ENCODE measurements around the gene SPEM2.
"Not testable (repeated sequence)": the region's sequence is repeated elsewhere in the genome, so short reads cannot be mapped to it uniquely, and the experiment has no call there.

SPEM2 gene

DNA sequence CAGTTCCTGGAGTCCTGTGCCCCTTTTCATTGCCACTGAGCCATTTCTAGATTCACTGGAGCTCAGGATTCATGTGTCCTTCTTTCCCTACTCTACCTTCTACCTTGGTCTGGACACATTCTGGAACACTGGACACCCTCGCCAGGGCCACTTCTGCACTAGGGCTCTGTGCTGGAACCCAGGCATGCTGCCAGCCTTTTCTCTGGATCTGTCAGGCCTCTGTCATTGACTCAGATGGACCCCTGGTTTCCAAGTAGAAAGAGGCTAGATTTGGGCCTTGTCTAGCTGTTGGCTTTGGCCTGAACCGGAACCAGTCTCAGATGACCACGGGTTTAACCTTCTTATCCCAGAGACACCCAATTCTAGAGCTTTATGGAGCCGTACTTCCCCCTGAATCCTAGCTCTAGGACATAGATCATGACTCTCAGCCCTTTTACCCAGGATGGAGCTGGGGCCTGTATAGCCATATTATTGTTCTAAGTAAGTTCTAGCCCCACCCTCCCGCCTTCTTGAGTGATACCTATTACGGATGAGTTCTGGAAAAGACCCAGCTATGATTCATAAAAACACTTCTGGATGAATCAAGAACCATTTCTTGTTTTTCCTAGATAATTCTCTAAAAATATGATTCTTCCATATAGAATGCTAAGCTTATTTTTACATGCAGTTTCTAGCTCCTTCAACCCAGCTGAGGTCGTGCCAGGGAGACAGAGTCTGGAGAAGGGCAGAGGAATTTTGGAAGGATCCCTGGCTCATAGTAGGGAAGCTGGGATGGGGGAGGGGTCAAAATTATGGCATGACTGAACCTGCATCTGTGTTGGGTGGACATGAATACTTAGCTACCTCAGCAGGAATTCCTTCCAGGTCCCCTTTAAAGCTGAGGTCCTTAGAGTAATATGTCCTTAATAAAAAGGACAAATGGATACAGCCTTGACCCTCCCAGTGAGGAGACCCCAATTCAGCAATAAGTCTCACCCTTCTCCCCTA lies 18.4 kb downstream of the SPEM2 start:
- no peak for DNase-seq

DNA sequence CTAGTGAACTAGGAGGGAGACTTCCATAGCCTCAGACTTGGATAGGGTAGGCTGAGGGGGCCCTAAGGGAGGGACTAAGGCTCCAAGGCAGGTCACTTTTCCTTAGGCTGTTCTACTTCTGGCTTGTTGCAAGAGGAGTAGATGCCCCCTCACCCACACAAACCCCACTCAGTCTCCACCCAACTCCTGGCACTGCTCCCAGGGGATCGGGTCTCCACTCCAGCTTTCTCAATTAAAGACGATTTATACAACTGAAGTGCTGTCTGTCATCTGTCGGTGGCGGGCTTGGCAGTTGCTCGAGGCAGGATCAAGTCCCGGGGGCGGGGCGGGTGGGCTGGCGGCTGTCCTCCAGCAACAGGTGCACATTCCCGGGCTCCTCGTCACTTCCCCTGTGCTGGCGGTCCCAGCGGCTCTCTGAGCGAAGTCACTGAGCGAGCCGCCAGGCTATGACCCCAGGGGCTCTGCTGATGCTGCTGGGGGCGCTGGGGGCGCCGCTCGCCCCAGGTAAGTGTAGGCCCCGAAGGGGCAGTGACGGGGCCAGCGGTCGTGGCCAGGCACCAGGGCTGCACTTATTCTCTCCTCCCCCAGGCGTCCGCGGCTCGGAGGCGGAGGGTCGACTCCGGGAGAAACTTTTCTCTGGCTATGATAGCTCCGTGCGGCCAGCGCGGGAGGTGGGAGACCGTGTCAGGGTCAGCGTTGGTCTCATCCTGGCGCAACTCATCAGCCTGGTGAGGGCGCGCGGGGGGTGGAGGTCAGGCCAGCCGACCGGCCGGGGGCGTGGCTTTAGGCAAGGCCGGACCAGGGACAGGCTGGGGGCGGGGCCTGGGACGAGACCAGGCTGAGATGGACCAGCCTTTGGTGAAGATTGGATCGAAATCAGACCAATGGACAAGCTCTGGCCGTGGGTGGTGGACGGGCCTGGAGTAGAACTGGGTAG lies 19.5 kb downstream of the SPEM2 start, which contains the start of gene CHRNB1:
Gene CHRNB1, plus strand, starts transcription at position 380 of the 937 bp plus-strand sequence. Its CDS starts 67 bp downstream, at position 447.
- DNase-seq, result peak; percentile 26

GRCh38 chr17:7445619-7445968 lies 20.2 kb downstream of the SPEM2 start:
- peak; percentile 48 for DNase-seq

- DNase-seq, result no peak
Observed at GRCh38 chr17:7448461-7448860, 23.0 kb downstream of the SPEM2 start.

GRCh38 chr17:7459961-7460545 lies 34.6 kb downstream of the SPEM2 start:
- DNase-seq, result no peak

DNA sequence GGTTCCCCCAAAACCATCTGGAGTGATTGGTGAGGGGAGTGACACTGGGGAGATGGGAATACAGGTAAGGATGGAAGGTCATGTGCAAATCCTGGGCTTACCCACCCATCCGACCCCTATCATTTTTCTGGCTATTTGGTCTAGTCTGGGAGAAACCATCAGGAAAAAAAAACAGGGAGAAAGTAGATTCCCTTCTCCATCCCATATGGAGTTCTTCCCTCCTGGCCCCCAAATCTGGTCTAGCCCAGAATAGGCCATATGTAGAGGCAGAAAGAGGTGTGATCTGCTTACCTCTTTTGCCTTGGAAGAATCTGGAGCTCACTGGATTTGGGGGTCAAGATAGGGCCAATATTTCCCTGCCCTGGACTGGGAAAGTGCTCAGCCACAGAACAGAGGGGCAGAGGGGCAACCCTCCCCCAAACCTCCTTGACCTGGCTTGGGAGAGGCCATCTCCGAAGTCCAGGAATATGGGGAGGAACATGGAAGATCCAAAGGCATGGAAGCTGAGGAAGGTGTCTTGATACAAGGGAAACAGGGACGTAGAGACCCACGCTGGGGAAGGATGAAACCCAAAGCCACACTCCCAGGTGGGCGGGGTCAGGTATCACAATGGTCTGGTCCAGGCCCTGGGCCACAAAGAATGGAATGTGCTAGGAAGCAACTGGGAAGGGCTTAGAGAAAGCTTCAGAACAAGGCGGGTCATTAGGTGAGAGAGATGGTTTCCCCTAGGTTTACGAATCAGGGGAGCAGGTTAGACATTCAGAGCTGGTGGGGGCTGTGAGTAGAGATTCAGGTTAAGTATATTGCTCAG lies 35.6 kb downstream of the SPEM2 start:
- DNase-seq, result no peak

GRCh38 chr17:7462474-7463371 lies 37.3 kb downstream of the SPEM2 start:
- no peak for DNase-seq

DNA sequence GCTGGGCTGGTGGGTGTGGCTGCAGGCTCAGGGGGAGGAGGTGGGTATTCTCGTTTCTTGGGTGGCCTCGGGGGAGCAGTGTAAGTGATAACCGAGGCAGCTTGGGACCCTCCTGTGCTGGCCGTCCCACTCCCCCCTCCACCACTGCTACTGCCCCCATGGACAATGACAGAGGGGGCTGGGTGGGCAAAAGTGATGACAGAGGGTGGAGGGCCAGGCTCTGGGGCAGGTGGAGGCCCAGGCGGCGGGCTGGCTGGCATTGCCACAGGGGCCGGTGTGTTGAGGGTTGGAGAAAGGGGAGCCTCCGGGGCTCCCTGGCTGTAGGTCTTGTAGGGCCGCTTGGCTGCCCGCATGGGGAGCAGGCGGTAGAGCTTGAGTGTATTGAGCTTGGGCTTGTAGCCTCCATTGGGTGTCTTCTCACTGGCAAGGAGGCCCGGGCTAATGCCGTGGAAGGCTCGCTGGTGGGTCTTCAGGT lies 38.0 kb downstream of the SPEM2 start:
- DNase-seq, result no peak

GRCh38 chr17:7464081-7464480 lies 38.7 kb downstream of the SPEM2 start:
- DNase-seq, result no peak

DNA sequence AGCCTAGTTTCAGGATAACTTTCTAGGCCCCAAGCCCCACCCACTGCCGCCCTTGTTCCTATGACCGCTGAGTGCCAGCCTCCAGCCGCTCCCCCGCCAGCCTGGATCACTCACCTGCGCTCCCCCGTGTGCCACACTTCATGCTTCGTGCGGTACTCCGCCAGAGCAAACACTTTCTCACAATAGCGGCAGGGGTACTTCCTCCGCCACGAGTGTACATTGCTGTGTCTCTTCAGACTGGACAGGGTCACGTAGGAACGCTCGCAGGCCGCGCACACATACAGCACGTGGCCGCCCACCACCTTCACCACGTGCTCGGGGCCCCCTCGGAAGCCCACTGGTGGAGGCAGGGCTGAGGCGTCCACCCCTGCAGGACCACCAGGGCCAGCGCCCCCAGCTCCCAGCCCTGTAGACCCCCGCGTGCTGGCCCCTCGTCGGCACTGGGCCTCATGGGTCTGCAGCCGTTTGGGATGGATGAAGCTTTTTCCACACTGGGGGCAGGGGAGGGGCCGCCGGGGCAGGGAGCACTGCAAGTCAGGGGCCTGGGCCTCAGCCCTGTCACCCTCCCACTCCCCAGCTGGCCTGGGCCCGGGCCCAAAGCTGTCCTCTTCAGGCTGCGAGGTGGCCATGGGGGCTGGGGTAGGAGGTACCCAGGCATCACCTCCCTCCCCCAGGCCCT lies 40.3 kb downstream of the SPEM2 start:
- no peak for DNase-seq

GRCh38 chr17:7466318-7466638 lies 40.9 kb downstream of the SPEM2 start:
- no peak for DNase-seq

DNA sequence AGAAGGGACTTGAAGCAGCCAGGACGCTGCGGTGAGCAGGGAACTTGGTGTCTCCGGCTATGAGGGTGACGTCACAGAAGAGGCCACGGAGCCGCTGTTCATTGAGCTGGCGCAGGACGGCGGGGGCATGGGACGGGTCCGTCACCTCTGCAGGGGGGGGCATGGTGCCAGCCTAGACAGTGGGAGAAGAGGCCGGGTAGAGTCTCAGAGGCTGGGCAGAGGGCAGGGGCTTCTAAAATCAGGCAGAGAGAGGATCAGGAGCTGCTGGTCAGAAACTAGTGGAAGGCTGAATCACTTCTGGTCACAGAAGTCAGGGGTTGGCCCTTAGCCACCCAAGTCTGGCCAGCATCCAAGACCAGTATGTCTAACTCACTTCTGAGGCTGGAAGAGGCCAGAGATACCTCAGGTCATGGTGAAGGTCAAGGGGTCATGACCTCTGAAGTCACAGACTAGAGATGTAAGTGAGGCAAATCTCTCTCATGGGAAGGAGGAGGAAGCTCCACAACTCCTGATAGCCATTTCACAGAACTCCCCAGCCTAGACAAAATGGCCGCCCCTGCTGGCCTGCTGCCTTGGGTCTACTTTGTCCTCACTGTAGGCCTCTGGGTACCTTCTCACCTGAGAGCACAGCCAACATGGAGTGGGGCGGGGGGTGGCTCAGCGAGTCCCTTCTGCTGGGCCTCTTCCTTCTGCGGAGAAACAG lies 41.4 kb downstream of the SPEM2 start:
- DNase-seq, result no peak

GRCh38 chr17:7467498-7467897 lies 42.1 kb downstream of the SPEM2 start:
- no peak for DNase-seq

DNA sequence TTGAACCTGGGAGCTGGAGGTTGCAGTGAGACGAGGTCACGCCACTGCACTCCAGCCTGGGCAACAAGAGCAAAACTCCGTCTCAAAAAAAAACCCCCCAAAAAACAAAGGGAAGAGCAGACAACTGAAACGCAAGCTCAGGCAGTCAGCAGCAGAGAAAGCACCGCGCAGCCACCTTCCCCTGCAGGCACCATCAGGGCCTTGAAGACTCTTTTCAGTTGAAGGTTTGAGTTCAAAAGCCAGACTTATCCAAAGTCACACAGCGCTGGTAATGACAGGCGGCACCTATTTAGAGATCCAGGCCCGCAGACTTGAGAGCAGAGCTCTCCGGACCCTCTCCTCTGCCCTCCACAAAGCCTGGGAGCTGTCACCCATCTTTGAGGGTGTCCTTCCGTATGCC lies 42.9 kb downstream of the SPEM2 start:
- no peak for DNase-seq

- DNase-seq, result no peak
Observed at GRCh38 chr17:7468804-7469389, 43.5 kb downstream of the SPEM2 start.

DNA sequence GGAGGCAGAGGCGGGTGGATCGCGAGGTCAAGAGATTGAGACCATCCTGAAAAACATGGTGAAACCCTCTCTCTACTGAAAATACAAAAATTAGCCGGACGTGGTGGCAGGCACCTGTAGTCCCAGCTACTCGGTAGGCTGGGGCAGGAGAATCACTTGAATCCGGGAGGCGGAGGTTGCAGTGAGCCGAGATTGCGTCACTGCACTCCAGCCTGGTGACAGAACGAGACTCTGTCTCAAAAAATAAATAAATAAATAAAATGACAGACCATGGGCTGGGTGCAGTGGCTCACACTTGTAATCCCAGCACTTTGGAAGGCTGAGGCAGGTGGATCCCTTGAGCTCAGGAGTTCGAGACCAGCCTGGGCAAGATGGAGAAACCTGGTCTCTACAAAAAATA lies 44.4 kb downstream of the SPEM2 start:
- DNase-seq, result not testable (repeated sequence)

DNA sequence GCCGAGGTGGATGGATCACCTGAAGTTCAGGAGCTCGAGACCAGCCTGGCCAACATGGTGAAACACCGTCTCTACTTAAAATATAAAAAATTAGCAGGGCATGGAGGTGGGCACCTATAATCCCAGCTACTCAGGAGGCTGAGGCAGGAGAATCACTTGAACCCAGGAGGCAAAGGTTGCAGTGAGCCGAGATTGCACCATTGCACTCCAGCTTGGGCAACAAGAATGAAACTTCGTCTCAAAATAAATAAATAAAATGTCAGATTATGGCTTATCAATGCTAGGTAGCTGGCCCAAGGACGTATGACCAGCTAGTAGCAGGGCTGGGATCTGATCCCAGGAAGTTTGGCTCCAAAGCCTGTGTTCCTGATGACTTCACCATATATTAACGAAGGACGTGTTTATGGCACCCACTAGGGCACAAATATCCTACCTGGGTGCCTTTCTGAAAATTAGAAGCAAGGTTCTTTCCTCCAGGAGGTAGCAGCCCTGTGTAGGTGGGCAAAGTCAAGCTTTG lies 45.1 kb downstream of the SPEM2 start:
- not testable (repeated sequence) for DNase-seq

DNA sequence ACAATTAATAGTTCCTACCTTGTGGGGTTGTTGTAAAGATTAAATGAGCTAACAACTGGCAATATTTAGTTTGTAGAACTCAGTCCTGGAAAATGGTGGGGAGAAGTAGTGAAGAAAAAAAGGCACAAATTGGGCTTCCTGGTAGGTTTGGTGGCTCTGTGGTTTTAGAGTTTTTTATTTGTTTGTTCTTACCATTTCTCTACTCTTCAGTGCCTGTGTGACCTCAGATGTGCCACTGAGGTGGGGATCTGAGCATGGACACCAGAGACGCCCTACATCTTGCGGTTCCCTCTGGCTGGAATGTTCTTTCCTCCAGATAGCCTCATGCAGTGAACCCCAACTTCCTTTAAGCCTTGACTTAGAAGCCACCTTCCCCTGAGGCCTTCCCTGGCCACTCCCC lies 46.3 kb downstream of the SPEM2 start:
- no peak for DNase-seq

DNA sequence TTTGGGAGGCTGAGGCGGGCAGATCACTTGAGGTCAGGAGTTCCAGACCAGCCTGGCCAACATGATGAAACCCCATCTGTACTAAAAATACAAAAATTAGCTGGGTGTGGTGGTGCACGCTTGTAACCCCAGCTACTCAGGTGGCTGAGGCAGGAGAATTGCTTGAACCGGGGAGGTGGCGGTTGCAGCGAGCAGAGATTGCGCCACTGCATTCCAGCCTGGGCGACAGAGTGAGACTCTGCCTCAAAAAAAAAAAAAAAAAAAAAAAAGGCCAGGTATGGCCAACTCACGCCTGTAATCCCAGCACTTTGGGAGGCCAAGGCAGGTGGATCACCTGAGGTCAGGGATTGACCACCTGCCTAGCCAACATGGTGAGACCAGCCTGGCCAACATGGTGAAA lies 49.4 kb downstream of the SPEM2 start:
- DNase-seq, result not testable (repeated sequence)

All from DMS79 treated with DMSO at 0.1 percent for 48 hours (cell line).